Hepatocyte (in vitro differentiated cells): ENCODE data around the gene NINJ2. TPM values are rescaled to one million over a fixed set of nuclear protein-coding genes. Genes with fewer than 3 reads are reported as not detected.

Source experiments
- DNase-seq: peaks from one replicate; pipeline ENCODE4 v3.0.0-alpha.2; 2016; ENCODE audit warnings: low spot score
- H2AFZ ChIP-seq: fragments of 200-600 bp; sonication (generic); 2 replicates; pipeline ENCODE4 v1.6.0; 2016; ENCODE audit warnings: antibody characterized with exemption, mild to moderate bottlenecking
- H3K27ac ChIP-seq: fragments of 200-600 bp; sonication (generic); 2 replicates; pipeline ENCODE4 v1.5.1; 2016; ENCODE audit warnings: mild to moderate bottlenecking
- H3K27me3 ChIP-seq: fragments of 200-600 bp; sonication (generic); 2 replicates; pipeline ENCODE4 v1.6.1; 2016
- H3K36me3 ChIP-seq: fragments of 200-600 bp; sonication (generic); replicated peaks from 2 replicates; pipeline ENCODE4 v1.5.1; 2016; ENCODE audit warnings: low read depth; ENCODE audit not compliant: insufficient read depth
- H3K4me1 ChIP-seq: fragments of 200-600 bp; sonication (generic); 2 replicates; pipeline ENCODE4 v1.5.1; 2016; ENCODE audit warnings: mild to moderate bottlenecking, moderate library complexity; ENCODE audit not compliant: insufficient read depth
- H3K4me2 ChIP-seq: fragments of 200-600 bp; sonication (generic); 2 replicates; pipeline ENCODE4 v1.6.0; 2016
- H3K4me3 ChIP-seq: fragments of 200-600 bp; sonication (generic); 2 replicates; pipeline ENCODE4 v1.5.1; 2016; ENCODE audit warnings: mild to moderate bottlenecking
- H3K79me2 ChIP-seq: fragments of 200-600 bp; sonication (generic); 2 replicates; pipeline ENCODE4 v1.6.0; 2017; ENCODE audit warnings: mild to moderate bottlenecking
- H3K9me2 ChIP-seq: fragments of 200-600 bp; sonication (generic); replicated peaks from 2 replicates; pipeline ENCODE4 v1.6.0; 2017; ENCODE audit warnings: mild to moderate bottlenecking; ENCODE audit not compliant: insufficient read depth
- H3K9me3 ChIP-seq: fragments of 200-600 bp; sonication (generic); 2 replicates; pipeline ENCODE4 v1.5.1; 2016; ENCODE audit warnings: low read depth, mild to moderate bottlenecking
- H4K20me1 ChIP-seq: fragments of 200-600 bp; sonication (generic); 2 replicates; pipeline ENCODE4 v1.6.0; 2016; ENCODE audit warnings: mild to moderate bottlenecking; ENCODE audit not compliant: insufficient read depth, poor library complexity, severe bottlenecking
- EZH2 ChIP-seq: fragments of 200-600 bp; sonication (generic); IDR thresholded peaks from 2 replicates; pipeline ENCODE4 v1.6.1; 2016; ENCODE audit warnings: antibody characterized with exemption, mild to moderate bottlenecking, borderline replicate concordance
- EZH2phosphoT487 ChIP-seq: fragments of 200-600 bp; sonication (generic); IDR thresholded peaks from one replicate; pipeline ENCODE4 v1.6.1; 2018; ENCODE audit warnings: antibody characterized with exemption, mild to moderate bottlenecking, low read depth, moderate library complexity; ENCODE audit not compliant: unreplicated experiment, severe bottlenecking
- WGBS: methylation state at CpG from one replicate; pipeline ENCODE4 v1.1.6; 2016; ENCODE audit warnings: low lambda C conversion rate; ENCODE audit errors: missing lambda C conversion rate; 5-methylcytosine and 5-hydroxymethylcytosine counted together
- polyA plus RNA-seq: library from polyadenylated mRNA; unstranded; fragments of >200 nt; fragmentation: Nextera tagmentation; extraction: Ambion mirVana; gene quantifications from 2 replicates; pipeline ENCODE4 v1.2.1, GENCODE V29; 2016
- total RNA-seq: library from RNA; depleted of rRNA; stranded (reverse); fragments of >200 nt; gene quantifications from 2 replicates; pipeline ENCODE4 v1.2.3, GENCODE V29; 2014
- TF ChIP-seq, protein P1 (sequence below): fragments of 200-600 bp; sonication (generic); IDR thresholded peaks from 2 replicates; pipeline ENCODE4 v1.5.1; 2016; ENCODE audit warnings: antibody characterized with exemption, mild to moderate bottlenecking; ENCODE audit not compliant: poor library complexity

Gene NINJ2
- total and polyA plus RNA-seq, 2 experiments from 2014 or later, result 0.70 to 2.1 TPM

DNA sequence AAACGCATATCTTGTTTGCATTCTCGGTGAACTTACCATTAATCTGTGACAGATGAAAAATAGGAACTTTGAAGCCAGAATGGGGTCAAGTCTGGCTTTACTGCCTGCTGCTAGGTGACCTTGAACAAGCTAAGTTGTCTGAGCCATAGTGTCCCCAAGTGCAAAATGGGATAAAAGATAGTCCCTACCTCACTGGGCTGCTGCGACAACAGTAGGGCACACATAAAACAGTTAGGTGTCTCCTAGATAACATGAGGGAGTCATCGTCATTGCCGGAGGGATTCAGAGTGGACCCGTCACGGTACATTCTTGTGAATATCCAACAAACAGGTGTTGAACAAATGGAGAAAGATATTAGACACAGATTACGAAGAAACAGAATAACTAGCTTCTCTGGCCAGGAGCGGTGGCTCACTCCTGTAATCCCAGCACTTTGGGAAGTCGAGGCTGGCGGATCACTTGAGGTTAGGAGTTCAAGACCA, 71.2 kb downstream of the NINJ2 start:
- Histone ChIP-seq H3K79me2 (no peaks in the 10 kb centered on the region), H3K4me1 (no peaks in the 10 kb centered on the region), H3K9me2 (no peaks in the 10 kb centered on the region), H3K9me3 (no peaks in the 10 kb centered on the region), H3K4me2 (no peak overlapping the region), H3K36me3 (no peaks in the 10 kb centered on the region), H3K27ac (no peak overlapping the region), H3K4me3 (no peak overlapping the region), H3K27me3 (no peaks in the 10 kb centered on the region), H4K20me1 (no peaks in the 10 kb centered on the region), H2AFZ (no peak overlapping the region)
- no peak for TF ChIP-seq EZH2phosphoT487
- DNase-seq, result no peak
- 84% methylated on average over 11 of the region's 11 CpGs for WGBS

DNA sequence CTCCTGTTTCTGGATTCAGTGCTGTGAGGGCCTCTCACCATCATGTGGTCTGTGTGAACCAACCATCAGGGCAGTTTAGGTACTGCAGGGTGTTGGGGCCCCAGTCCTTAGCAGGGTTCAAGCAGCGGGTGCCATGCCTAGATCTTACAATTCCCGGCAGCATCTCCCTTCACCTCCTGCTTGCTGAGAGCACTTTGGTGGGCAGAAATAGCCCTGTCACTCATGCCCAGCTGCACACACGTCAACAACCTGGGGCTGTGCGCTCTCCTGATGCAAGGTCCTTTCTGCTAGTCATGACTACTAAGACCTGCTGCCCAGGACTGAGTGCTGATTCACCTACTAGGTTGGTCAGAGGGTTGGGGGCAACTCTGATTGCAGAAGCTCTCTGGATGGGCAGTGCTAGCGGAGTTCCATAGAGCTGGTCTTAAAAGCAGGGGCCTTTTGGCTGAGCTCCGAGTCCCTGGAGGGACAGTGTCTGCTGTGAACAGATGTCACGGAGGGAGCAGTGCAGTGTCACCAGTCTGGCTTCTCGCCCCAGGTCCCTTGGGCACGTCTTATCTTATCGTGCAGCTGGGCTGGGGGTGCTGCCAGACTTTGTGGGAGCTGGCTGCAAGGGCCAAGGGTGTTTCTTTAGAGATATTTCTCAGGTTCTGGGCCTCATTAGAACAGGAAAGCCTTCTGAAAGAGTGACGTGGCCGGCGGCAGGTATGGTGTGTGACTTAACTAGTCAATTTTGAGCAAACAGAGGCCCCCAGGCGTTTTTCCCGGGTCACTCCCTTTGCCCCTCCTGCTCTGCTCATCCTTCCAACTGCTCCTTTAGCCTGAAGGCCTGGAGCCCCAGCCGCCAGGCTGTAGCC, 71.8 kb downstream of the NINJ2 start:
- TF ChIP-seq EZH2phosphoT487, result no peak
- TF ChIP-seq, protein P1, sequence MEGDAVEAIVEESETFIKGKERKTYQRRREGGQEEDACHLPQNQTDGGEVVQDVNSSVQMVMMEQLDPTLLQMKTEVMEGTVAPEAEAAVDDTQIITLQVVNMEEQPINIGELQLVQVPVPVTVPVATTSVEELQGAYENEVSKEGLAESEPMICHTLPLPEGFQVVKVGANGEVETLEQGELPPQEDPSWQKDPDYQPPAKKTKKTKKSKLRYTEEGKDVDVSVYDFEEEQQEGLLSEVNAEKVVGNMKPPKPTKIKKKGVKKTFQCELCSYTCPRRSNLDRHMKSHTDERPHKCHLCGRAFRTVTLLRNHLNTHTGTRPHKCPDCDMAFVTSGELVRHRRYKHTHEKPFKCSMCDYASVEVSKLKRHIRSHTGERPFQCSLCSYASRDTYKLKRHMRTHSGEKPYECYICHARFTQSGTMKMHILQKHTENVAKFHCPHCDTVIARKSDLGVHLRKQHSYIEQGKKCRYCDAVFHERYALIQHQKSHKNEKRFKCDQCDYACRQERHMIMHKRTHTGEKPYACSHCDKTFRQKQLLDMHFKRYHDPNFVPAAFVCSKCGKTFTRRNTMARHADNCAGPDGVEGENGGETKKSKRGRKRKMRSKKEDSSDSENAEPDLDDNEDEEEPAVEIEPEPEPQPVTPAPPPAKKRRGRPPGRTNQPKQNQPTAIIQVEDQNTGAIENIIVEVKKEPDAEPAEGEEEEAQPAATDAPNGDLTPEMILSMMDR, result no peak
- no peak for TF ChIP-seq EZH2
- DNase-seq, result no peak
- 64% methylated on average over 16 of the region's 16 CpGs for WGBS
- Histone ChIP-seq H4K20me1 (no peaks in the 10 kb centered on the region), H3K9me3 (no peaks in the 10 kb centered on the region), H3K4me1 (no peaks in the 10 kb centered on the region), H3K4me2 (no peak overlapping the region), H3K27ac (no peak overlapping the region), H3K36me3 (no peaks in the 10 kb centered on the region), H2AFZ (no peak overlapping the region), H3K79me2 (no peaks in the 10 kb centered on the region), H3K27me3 (no peaks in the 10 kb centered on the region), H3K4me3 (no peak overlapping the region), H3K9me2 (no peaks in the 10 kb centered on the region)

DNA sequence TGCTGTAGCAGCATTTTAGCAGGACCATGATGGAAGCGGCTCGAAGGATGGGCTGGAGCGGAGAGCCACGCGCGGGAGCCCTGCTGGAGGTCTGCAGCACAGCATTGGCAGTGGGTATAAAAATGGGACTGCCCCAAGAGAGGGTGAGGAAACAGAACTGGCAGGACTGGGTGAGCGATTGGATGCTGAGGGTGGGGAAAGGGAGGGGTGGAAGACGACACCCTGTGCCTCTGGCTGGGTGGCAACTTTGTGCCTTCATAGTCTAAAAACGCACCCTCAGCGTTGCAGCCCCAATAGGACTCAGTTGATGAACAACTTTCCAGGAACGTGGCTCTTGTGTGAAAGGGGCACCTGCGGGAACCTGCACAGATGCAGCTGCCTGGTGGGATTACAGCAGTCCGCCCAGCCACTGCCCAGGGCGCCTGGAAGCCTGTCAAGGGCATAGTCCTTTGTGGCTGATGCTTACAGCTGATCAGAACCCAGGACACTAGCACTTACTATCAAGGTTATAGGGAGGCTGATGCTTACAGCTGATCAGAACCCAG, 73.0 kb downstream of the NINJ2 start:
- DNase-seq, result no peak
- Histone ChIP-seq H3K36me3 (no peaks in the 10 kb centered on the region), H3K9me3 (no peaks in the 10 kb centered on the region), H3K4me2 (no peak overlapping the region), H3K4me1 (no peaks in the 10 kb centered on the region), H3K9me2 (no peaks in the 10 kb centered on the region), H3K27ac (no peak overlapping the region), H3K79me2 (no peaks in the 10 kb centered on the region), H4K20me1 (no peaks in the 10 kb centered on the region), H3K27me3 (no peaks in the 10 kb centered on the region), H2AFZ (no peak overlapping the region), H3K4me3 (no peak overlapping the region)
- no peak for TF ChIP-seq EZH2phosphoT487
- TF ChIP-seq, protein P1, result no peak
- no peak for TF ChIP-seq EZH2
- 88% methylated on average over 14 of the region's 14 CpGs for WGBS

DNA sequence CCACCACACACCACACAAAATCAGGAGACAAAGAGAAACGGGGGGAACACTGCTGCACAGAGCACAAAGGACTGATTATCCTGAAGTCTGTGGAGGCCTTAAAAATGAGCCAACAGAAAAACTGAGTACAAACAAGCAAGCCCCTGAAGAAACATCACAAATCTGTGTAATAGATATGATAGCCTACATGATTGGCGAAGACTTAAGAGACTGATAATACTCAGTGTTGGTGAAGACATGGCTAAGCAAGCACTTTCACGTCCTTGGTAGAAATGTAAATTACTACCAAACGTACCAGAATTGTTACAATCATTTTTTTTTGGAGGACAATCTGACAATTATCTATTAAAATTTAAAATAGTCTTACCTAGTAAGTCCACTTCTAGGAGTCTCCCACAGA, 74.6 kb downstream of the NINJ2 start:
- Histone ChIP-seq H3K9me3 (no peaks in the 10 kb centered on the region), H3K4me1 (no peaks in the 10 kb centered on the region)
- WGBS, result 94% methylated on average over 4 of the region's 4 CpGs

More for the DNA sequence above, 74.6 kb downstream of the NINJ2 start:
- DNase-seq, result no peak
- H2AFZ ChIP-seq, result no peak overlapping the region
- no peaks in the 10 kb centered on the region for H4K20me1 ChIP-seq
- H3K4me3 ChIP-seq, result no peak overlapping the region
- no peaks in the 10 kb centered on the region for H3K9me2 ChIP-seq
- no peaks in the 10 kb centered on the region for H3K36me3 ChIP-seq
- no peak overlapping the region for H3K27ac ChIP-seq
- H3K4me2 ChIP-seq, result no peak overlapping the region
- TF ChIP-seq, protein P1, result no peak
- no peak for TF ChIP-seq EZH2
- TF ChIP-seq EZH2phosphoT487, result no peak
- no peaks in the 10 kb centered on the region for H3K27me3 ChIP-seq
- H3K79me2 ChIP-seq, result no peaks in the 10 kb centered on the region
